Measurements from ENCODE around the gene PRSS35. TPM values are rescaled to one million over a fixed set of nuclear protein-coding genes. Genes with fewer than 3 reads are reported as not detected.

The PRSS35 gene
- total and polyA plus RNA-seq, 2 of the 8 experiments (the other 6 are each of a cell fraction or from before 2014, with no cell fraction given) = 1.3 to 2.9 TPM

DNA sequence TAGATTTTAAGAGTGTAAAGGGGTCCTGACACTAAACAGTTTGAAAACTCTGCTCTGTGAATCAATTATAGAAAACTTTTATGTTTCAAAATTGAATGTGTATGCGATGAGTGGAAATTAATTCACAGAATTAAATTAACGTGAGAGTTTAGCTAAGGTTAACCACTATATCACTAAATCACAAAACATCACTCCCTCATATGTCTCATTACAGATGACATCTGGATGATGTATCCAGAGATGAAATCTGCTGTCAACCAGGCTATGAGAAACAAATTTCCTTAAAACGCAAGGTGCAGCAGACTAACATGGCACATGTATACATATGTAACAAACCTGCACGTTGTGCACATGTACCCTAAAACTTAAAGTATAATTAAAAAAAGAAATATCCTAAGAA lies 27.3 kb downstream of the PRSS35 start:
- Histone ChIP-seq H3K9ac (replicated peaks in 1 of 4; ENCODE audit: extremely low read depth in 1 of 4, low read depth in 3 of 4, low read length in 3 of 4) (no peak overlapping the region), H3K23ac (ENCODE audit: insufficient read length) (no peak overlapping the region), H3K4me1 (replicated peaks in 1 of 4; ENCODE audit: control insufficient read depth in 3 of 4, insufficient read depth in 4 of 4, low read length in 3 of 4) (no peaks in the 10 kb centered on the region), H2BK15ac (ENCODE audit: low read length) (no peak overlapping the region), H2AFZ (ENCODE audit: low read length) (no peak overlapping the region), H4K5ac (ENCODE audit: insufficient read length, low read depth, low read length) (no peak overlapping the region), H4K91ac (replicated peaks; ENCODE audit: insufficient read length, low read length) (no peak overlapping the region), H4K20me1 (replicated peaks in 1 of 2; ENCODE audit: control insufficient read depth in 1 of 2, insufficient read depth in 2 of 2, low read length in 2 of 2) (no peaks in the 10 kb centered on the region), H2BK20ac (ENCODE audit: low read length) (no peak overlapping the region), H3K27ac (ENCODE audit: low read depth, low read length) (no peak overlapping the region), H3K36me3 (ENCODE audit: control insufficient read depth in 2 of 4, insufficient read depth in 4 of 4, low read length in 3 of 4) (no peaks in the 10 kb centered on the region), H3K14ac (ENCODE audit: insufficient read length) (no peak overlapping the region), H2BK120ac (replicated peaks; ENCODE audit: low read depth, low read length) (no peak overlapping the region), H3K56ac (replicated peaks; ENCODE audit: insufficient read length, low read depth, low read length) (no peak overlapping the region), H2AK5ac (ENCODE audit: low read depth, low read length) (no peak overlapping the region), H3K27me3 (replicated peaks in 1 of 4; ENCODE audit: control insufficient read depth in 3 of 4, extremely low read depth in 1 of 4, insufficient read depth in 3 of 4, low read length in 3 of 4) (no peaks in the 10 kb centered on the region), H2BK12ac (ENCODE audit: low read depth, low read length) (no peak overlapping the region), H3K4me2 (ENCODE audit: insufficient read depth in 1 of 2, low read depth in 2 of 2, low read length in 2 of 2) (no peak overlapping the region), H3K4me3 (ENCODE audit: extremely low read depth in 1 of 4, insufficient read depth in 2 of 4, low read depth in 3 of 4, low read length in 4 of 4) (no peak overlapping the region), H3K79me2 (ENCODE audit: control insufficient read depth in 1 of 2, insufficient read depth in 2 of 2, low read length in 2 of 2) (no peaks in the 10 kb centered on the region), H3K18ac (ENCODE audit: extremely low read depth, low read length) (no peak overlapping the region), H3K79me1 (ENCODE audit: low read depth, low read length) (no peaks in the 10 kb centered on the region), H3K4ac (replicated peaks; ENCODE audit: insufficient read length, low read depth, low read length) (no peak overlapping the region), H3K23me2 (ENCODE audit: low read depth, low read length) (no peaks in the 10 kb centered on the region), H4K8ac (ENCODE audit: extremely low read depth, insufficient read depth, low read length) (no peak overlapping the region), H2BK5ac (ENCODE audit: low read depth, low read length) (no peak overlapping the region), H3K9me3 (ENCODE audit: insufficient read depth in 2 of 2, low read depth in 1 of 2, low read length in 1 of 2) (no peaks in the 10 kb centered on the region)
- POLR2A ChIA-PET (ENCODE audit: partially characterized antibody) = no interaction called here
- FAIRE-seq = no peak
- 90% methylated on average over 4 of the region's 4 CpGs; no CpG with 5 or more reads in 1 of the 2 experiments for WGBS, 2 experiments (ENCODE audit: extremely low coverage in 1 of 2, insufficient coverage in 1 of 2, insufficient read length in 1 of 2, insufficient replicate concordance in 2 of 2, low coverage in 1 of 2, low lambda C conversion rate in 2 of 2, missing lambda C conversion rate in 1 of 2)
- CTCF ChIA-PET (ENCODE audit: partially characterized antibody) = interaction anchor here (1.3 to 1.7 kb wide), 2 partner anchors 25 to 320 kb away, joined by 3 to 5 read pairs; no protein-coding TSS in a partner anchor
- DNase-seq (ENCODE audit: low read depth in 1 of 2, low spot score in 2 of 2) = no peak
- no peak for TF ChIP-seq RBBP5 (IDR thresholded peaks at IDR 0.05; ENCODE audit: borderline replicate concordance, low read depth, low read length)
- no peak for TF ChIP-seq JUND (IDR thresholded peaks at IDR 0.05; ENCODE audit: low read length)
- no peak for TF ChIP-seq BCL11A (IDR thresholded peaks at IDR 0.05; ENCODE audit: low read depth in 2 of 2, low read length in 2 of 2)
- TF ChIP-seq RAD21 (IDR thresholded peaks at IDR 0.05 in 1 of 2, conservative IDR thresholded peaks at IDR 0.05 in 1 of 2; ENCODE audit: low read depth in 2 of 2, low read length in 2 of 2) = no peak
- no peak for TF ChIP-seq POLR2A (IDR thresholded peaks at IDR 0.05; ENCODE audit: control extremely low read depth in 1 of 2, low read depth in 2 of 2, low read length in 2 of 2)
- TF ChIP-seq HDAC2 (IDR thresholded peaks at IDR 0.05; ENCODE audit: borderline replicate concordance in 1 of 2, low read depth in 2 of 2, low read length in 2 of 2) = no peak
- TF ChIP-seq CHD2 (IDR thresholded peaks at IDR 0.05; ENCODE audit: low read length) = no peak
- no peak for TF ChIP-seq RFX5 (IDR thresholded peaks at IDR 0.05; ENCODE audit: borderline replicate concordance, low read depth, low read length)
- TF ChIP-seq, protein P1, sequence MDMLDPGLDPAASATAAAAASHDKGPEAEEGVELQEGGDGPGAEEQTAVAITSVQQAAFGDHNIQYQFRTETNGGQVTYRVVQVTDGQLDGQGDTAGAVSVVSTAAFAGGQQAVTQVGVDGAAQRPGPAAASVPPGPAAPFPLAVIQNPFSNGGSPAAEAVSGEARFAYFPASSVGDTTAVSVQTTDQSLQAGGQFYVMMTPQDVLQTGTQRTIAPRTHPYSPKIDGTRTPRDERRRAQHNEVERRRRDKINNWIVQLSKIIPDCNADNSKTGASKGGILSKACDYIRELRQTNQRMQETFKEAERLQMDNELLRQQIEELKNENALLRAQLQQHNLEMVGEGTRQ (IDR thresholded peaks at IDR 0.05; ENCODE audit: low read length) = no peak
- no peak for TF ChIP-seq EP300 (IDR thresholded peaks at IDR 0.05; ENCODE audit: borderline replicate concordance in 1 of 2, low read depth in 2 of 2, low read length in 2 of 2)
- no peak for TF ChIP-seq YY1 (IDR thresholded peaks at IDR 0.05; ENCODE audit: low read depth, low read length)
- no peak for TF ChIP-seq SP4 (IDR thresholded peaks at IDR 0.05; ENCODE audit: low read length)
- TF ChIP-seq CTBP2 (IDR thresholded peaks at IDR 0.05; ENCODE audit: borderline replicate concordance, insufficient read depth, insufficient read length, low read length) = no peak
